Central memory CD8-positive, alpha-beta T cell (primary cell): ENCODE results near the gene TMEM198.
A peak's percentile ranks its signal among the peaks of the same experiment; 100 is the strongest.

ENCODE experiments used
- ATAC-seq: fragments of 150-1000 bp; cut with Tn5 transposase; replicated peaks from 2 replicates; pipeline ENCODE4 v1.10.0; 2022; ENCODE audit warnings: mild to moderate bottlenecking, moderate FRiP score, moderate number of reproducible peaks; ENCODE audit not compliant: poor library complexity, severe bottlenecking; ENCODE audit errors: extremely low read depth
- DNase-seq, 2 donors: peaks; one replicate each; pipeline ENCODE4 v3.0.0; 2021; ENCODE audit warnings: low spot score in 2 of 2
- H3K27ac Mint-ChIP-seq: one replicate; pipeline ENCODE4 v1.8.0; 2022; ENCODE audit warnings: low read depth, mild to moderate bottlenecking, moderate library complexity, mixed read lengths
- H3K27me3 Mint-ChIP-seq: one replicate; pipeline ENCODE4 v1.8.0; 2022; ENCODE audit warnings: mixed read lengths
- H3K36me3 Mint-ChIP-seq: one replicate; pipeline ENCODE4 v1.8.0; 2022; ENCODE audit warnings: mild to moderate bottlenecking, moderate library complexity, mixed read lengths; ENCODE audit not compliant: insufficient read depth
- H3K4me1 Mint-ChIP-seq: one replicate; pipeline ENCODE4 v1.8.0; 2022; ENCODE audit warnings: mixed read lengths
- H3K4me3 Mint-ChIP-seq: one replicate; pipeline ENCODE4 v1.8.0; 2022; ENCODE audit warnings: mild to moderate bottlenecking, moderate library complexity, mixed read lengths
- H3K9me3 Mint-ChIP-seq: one replicate; pipeline ENCODE4 v1.8.0; 2022; ENCODE audit warnings: mixed read lengths

TMEM198 gene

DNA sequence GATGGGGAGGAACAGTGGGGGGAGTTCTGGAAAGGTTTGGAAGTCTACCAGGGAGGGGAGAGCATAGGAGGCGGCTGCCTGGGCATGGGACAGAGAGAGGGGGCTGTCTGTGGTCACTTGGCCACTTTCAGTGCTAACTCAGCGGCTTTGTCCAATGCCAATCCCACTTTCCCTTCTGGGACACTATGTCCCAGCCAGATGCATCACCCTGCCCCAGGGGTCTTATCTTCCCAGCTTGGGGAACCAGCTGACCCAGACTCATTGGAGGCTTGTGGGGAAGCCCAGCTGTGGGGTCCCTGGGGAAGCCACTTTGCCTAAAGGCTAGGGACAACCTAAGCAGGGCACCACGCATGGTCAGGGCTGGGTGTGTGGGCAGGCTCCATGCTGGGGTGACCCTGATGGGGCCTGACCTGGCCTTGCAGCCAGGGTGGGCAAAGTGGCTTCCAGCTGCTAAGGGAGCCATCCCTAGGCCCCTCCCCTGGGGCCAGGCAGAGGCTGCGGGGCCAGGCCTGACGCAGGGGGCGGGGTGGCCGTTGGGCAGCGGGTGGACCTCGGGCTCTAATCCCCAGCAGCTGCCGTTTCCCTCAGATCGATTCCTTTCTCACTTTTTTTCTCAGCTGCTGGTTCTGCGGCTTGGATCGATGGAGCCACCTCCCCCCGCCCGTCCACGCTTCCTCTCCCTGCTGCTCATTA lies 31.2 kb upstream of the TMEM198 start:
- Mint-ChIP-seq H3K9me3 (no peaks in the 10 kb centered on the region), H3K36me3 (no peaks in the 10 kb centered on the region), H3K27me3 (peaks cover 88% of the 10 kb centered on the region), H3K27ac (no peak overlapping the region), H3K4me1 (peaks cover 31% of the 10 kb centered on the region), H3K4me3 (no peak overlapping the region)
- DNase-seq = no peak
- no peak for ATAC-seq

DNA sequence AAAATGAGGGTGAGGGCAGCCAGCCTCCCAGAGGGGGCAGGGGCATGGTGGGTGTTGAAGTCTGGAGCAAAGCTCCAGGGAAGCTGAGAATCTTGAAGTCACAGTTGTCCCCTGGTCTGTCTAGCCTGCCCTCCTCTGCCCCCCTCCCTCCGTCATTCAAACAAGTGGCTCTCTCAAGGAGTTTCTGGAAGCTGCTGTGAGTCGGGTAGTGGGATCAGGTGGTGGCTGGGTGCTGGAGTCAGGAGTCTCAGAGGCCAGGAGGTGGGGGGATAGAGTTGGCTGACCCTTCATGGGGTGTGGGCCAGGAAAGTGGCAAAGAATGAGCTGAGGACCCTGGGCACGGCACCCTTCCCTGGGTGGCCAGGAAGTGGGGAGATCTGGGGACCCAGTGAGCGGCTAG lies 30.0 kb upstream of the TMEM198 start:
- peak overlapping the region; percentile 34 for H3K4me3 Mint-ChIP-seq
- ATAC-seq = no peak
- no peak for DNase-seq

DNA sequence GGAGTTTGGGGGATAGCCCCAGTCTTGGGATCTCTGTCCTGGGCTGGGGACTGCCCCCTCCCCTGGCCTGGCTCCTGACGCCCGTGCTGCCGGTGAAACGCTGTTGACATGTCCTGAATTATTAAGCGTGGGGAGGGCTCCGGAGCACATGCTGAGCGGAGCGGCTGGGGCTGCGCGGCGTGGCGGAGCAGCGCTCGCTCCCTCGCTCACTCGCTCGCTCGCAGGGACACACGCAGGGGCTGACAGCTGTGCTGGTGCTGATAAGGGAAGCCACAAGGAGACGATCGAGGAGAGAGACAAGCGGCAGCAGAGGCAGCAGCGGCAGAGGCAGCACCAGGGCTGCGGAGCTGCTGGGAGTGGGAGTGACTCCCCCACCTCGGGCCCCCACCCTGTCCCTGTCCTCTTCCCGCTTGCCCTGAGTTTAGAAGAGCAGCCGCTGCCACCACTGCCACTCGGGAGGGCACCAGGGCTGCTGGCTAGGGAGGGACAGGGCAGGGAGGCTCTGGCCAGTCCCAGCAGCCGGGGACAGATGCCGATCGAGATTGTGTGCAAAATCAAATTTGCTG lies 29.5 kb upstream of the TMEM198 start, which contains the start of gene ASIC4:
Gene ASIC4 (plus strand): TSS at position 287 of the 566 bp plus-strand sequence. CDS start 243 bp downstream, at position 530.
- Mint-ChIP-seq H3K4me1 (peaks cover 31% of the 10 kb centered on the region), H3K36me3 (no peaks in the 10 kb centered on the region), H3K27ac (no peak within 1 kb of the TSS), H3K9me3 (no peaks in the 10 kb centered on the region), H3K27me3 (peaks cover 99% of the 10 kb centered on the region), H3K4me3 (peak within 1 kb of the TSS; percentile 34)
- ATAC-seq (no peak), DNase-seq (no peak)

More for the DNA sequence above, 30.0 kb upstream of the TMEM198 start:
- Mint-ChIP-seq H3K27ac (no peak overlapping the region), H3K27me3 (peaks cover 95% of the 10 kb centered on the region), H3K9me3 (no peaks in the 10 kb centered on the region), H3K36me3 (no peaks in the 10 kb centered on the region), H3K4me1 (peaks cover 31% of the 10 kb centered on the region)

DNA sequence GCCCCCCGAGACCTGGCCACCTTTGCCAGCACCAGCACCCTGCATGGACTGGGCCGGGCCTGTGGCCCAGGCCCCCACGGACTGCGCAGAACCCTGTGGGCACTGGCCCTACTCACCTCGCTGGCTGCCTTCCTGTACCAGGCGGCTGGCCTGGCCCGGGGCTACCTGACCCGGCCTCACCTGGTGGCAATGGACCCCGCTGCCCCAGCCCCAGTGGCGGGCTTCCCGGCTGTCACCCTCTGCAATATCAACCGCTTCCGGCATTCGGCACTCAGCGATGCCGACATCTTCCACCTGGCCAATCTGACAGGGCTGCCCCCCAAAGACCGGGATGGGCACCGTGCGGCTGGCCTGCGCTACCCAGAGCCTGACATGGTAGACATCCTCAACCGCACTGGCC lies 29.0 kb upstream of the TMEM198 start:
- Mint-ChIP-seq H3K9me3 (no peaks in the 10 kb centered on the region), H3K36me3 (no peaks in the 10 kb centered on the region), H3K27me3 (peaks cover 99% of the 10 kb centered on the region), H3K27ac (no peak overlapping the region), H3K4me3 (no peak overlapping the region), H3K4me1 (peaks cover 26% of the 10 kb centered on the region)
- DNase-seq (no peak), ATAC-seq (no peak)

DNA sequence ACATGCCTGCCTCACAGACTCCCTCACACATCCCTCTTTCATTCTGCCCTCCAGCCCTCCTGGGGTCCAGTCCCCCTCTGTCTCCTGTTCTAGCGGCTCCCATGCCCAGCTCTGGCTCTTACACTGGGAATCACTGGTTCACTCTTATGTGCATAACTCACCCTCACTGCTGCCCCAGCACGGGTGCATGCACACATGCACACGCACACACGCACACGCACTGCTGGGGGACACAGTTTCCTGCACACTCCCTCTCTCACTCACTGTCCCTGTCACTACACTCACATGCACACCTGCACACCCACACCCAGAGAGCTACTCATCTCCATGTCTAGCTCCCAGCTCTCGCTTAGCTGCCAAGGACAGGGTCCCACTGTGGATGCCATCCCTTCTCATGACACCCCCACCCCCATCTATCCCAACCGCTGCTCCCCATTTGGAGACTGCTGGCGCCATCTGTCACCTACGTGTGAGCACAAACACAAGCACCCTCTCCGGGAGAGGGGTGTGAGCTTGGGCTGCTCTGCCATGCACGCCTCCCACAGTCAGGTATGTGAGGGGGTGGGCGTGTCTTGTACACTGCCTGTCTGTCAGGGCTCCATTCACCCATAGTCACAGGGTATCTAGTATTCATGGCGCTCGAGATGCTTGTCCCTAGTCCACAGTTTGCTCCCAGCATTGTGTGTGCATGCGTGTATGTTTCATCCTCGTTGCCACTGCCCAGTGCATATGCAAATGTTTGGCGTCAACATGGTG lies 27.8 kb upstream of the TMEM198 start:
- H3K9me3 Mint-ChIP-seq = no peaks in the 10 kb centered on the region
- H3K4me1 Mint-ChIP-seq = peaks cover 14% of the 10 kb centered on the region
- no peak for ATAC-seq
- no peak for DNase-seq
- H3K36me3 Mint-ChIP-seq = peaks cover 2% of the 10 kb centered on the region
- H3K4me3 Mint-ChIP-seq = no peak overlapping the region
- H3K27ac Mint-ChIP-seq = no peak overlapping the region
- peaks cover 99% of the 10 kb centered on the region for H3K27me3 Mint-ChIP-seq

DNA sequence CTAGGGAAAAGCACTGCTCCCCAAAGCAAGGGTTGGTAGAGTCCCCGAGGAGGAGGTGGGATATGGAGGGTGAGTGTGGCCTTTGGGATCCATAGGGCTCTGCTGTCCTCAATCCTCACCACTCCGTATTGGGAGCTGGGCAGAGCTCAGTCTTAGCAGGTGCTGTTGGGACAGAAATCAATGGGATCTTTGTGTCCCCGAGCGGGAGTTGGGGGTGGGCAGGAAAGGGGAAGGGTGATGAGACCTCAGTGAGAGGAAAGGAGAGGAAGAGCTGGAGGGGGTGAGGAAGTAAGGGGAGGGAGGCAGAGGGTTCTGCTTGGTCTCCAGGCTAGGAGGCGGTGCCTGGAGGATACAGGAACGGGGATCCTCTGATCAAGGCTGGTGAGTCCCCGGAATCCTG lies 26.9 kb upstream of the TMEM198 start:
- H3K36me3 Mint-ChIP-seq = peaks cover 2% of the 10 kb centered on the region
- H3K4me1 Mint-ChIP-seq = peaks cover 19% of the 10 kb centered on the region
- ATAC-seq (no peak), DNase-seq (no peak)
- H3K9me3 Mint-ChIP-seq = no peaks in the 10 kb centered on the region
- H3K27ac Mint-ChIP-seq = no peak overlapping the region
- peaks cover 99% of the 10 kb centered on the region for H3K27me3 Mint-ChIP-seq
- no peak overlapping the region for H3K4me3 Mint-ChIP-seq

DNA sequence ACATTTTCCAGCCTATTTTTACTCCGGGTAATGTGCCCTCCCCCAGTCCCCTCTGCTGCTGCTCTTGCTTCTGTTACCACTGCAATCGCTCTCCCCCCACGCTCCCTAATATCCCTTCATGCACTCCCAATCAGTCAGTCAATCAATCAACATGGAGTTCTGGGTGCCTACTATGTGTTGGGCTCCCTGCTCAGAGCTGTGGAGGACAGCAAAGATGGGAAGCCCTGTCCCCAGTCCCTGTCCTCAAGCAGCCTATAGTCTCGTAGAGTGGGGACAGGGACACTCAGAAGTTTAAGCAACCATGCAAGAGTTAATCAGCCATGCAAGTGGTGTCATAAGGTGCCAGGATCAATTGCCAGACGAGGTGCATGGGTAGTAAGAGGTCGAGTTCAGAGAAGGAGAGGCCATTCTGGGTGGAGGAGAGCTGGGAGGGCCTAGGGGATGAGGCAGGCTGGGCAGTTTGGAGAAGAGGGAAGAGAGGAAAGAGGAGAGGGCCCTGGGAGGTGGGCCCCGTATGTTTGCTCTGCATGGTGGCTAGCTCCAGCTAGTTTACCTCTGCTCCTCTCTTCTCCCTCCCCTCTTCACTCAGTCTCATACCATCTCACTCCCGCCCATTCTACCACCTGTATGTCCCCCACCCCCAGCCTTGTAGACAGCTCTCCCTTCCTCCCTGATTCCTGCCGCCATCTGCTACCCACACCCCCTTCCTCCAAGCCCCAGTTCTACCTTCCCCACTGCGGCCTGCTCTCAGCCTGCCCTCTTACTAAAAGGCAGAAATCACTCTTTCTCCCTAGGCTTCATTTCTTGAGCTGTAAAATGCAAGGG lies 25.7 kb upstream of the TMEM198 start:
- peaks cover 94% of the 10 kb centered on the region for H3K27me3 Mint-ChIP-seq
- H3K4me3 Mint-ChIP-seq = no peak overlapping the region
- H3K27ac Mint-ChIP-seq = no peak overlapping the region
- peaks cover 4% of the 10 kb centered on the region for H3K36me3 Mint-ChIP-seq
- H3K9me3 Mint-ChIP-seq = no peaks in the 10 kb centered on the region
- peaks cover 20% of the 10 kb centered on the region for H3K4me1 Mint-ChIP-seq
- DNase-seq = no peak
- ATAC-seq = no peak

DNA sequence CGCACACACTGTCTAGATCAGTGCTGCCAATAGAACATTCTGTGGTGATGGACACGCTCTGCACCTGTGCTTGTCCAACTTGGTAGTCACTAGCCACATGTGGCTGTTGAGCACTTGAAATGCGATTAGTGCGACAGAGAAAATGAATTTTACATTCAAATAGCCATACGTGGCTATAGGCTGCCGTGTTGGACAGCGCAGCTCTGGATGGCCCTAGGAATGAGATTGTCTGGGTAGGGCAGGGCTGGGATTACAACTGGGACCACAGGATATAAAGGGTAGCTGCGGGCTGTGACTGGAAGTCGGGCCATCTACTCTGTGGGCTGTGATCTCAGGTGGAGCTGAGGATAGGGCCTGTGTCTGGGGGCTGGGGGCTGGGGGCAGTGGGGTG lies 24.3 kb upstream of the TMEM198 start:
- no peak for DNase-seq
- H3K36me3 Mint-ChIP-seq = peaks cover 4% of the 10 kb centered on the region

DNA sequence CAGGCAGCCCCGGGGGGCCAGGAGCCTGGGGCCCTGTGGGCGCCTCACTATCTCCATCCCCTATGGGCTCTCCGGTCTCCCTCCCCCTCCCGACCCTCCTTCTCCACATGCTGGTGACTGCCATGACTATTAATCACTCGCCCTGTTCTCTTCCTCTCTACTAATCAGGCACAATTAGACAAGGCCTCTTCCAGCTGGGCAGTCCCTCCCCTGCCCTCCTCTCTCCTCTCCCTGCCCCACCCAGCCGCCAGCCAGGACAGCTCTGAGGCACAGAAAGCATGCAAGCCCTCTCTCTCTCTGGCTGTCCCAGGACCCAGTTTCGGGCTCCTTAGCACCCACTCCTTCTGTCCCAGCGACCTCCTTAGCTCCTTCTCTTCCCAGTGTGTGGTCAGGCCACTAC lies 23.7 kb upstream of the TMEM198 start:
- no peak overlapping the region for H3K4me3 Mint-ChIP-seq
- peaks cover 95% of the 10 kb centered on the region for H3K27me3 Mint-ChIP-seq
- no peaks in the 10 kb centered on the region for H3K9me3 Mint-ChIP-seq
- H3K4me1 Mint-ChIP-seq = peaks cover 9% of the 10 kb centered on the region
- H3K27ac Mint-ChIP-seq = no peak overlapping the region
- ATAC-seq (no peak), DNase-seq (no peak)
- H3K36me3 Mint-ChIP-seq = peaks cover 4% of the 10 kb centered on the region

More for the DNA sequence above, 24.3 kb upstream of the TMEM198 start:
- no peaks in the 10 kb centered on the region for H3K9me3 Mint-ChIP-seq
- H3K4me3 Mint-ChIP-seq = no peak overlapping the region
- no peak for ATAC-seq
- H3K4me1 Mint-ChIP-seq = peaks cover 9% of the 10 kb centered on the region
- no peak overlapping the region for H3K27ac Mint-ChIP-seq
- peaks cover 94% of the 10 kb centered on the region for H3K27me3 Mint-ChIP-seq

DNA sequence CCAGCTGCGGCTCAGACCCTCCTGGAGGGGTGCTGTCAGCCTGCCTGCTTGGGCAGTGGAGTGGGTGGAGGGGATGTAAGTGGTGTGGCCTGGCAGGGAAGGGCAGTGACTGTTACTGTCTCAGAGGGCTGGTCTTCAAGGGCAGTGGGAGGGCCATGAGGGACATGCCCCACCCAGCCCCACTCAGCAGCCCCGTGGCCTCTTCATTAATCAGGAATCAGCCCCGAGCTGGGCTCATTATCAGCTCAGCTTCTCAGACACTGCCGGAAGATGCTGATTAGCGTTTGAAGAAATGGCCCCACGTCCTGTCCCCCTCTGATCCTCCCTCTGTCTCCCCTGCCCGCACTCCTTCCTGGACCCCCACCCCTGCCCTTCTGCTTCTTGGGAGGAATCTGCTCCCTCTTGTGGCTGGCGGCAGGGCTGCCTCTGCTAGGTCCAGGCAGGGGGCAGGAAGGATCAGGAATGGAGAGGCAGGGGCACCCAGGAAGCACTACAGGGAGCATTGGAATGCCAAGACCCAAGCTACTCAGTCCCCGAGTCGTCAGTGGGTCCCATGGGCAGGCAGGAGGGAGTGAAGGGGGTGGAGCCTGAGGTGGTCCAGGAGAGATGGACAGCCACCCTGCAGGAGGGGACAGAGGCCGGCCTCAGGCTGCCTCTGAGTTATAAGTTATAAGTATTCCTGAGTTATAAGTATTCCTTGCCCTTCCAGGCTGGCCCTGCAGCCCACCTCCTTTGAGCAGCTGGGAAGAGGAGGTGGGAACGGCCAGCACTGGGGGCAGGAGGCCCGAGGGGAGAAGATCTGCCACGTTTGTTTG lies 22.6 kb upstream of the TMEM198 start:
- H3K4me3 Mint-ChIP-seq = peak overlapping the region; percentile 6
- DNase-seq (no peak), ATAC-seq (no peak)
- H3K27ac Mint-ChIP-seq = peak overlapping the region; percentile 45
- H3K27me3 Mint-ChIP-seq = peaks cover 95% of the 10 kb centered on the region
- H3K36me3 Mint-ChIP-seq = peaks cover 4% of the 10 kb centered on the region
- no peaks in the 10 kb centered on the region for H3K9me3 Mint-ChIP-seq
- H3K4me1 Mint-ChIP-seq = peaks cover 9% of the 10 kb centered on the region

DNA sequence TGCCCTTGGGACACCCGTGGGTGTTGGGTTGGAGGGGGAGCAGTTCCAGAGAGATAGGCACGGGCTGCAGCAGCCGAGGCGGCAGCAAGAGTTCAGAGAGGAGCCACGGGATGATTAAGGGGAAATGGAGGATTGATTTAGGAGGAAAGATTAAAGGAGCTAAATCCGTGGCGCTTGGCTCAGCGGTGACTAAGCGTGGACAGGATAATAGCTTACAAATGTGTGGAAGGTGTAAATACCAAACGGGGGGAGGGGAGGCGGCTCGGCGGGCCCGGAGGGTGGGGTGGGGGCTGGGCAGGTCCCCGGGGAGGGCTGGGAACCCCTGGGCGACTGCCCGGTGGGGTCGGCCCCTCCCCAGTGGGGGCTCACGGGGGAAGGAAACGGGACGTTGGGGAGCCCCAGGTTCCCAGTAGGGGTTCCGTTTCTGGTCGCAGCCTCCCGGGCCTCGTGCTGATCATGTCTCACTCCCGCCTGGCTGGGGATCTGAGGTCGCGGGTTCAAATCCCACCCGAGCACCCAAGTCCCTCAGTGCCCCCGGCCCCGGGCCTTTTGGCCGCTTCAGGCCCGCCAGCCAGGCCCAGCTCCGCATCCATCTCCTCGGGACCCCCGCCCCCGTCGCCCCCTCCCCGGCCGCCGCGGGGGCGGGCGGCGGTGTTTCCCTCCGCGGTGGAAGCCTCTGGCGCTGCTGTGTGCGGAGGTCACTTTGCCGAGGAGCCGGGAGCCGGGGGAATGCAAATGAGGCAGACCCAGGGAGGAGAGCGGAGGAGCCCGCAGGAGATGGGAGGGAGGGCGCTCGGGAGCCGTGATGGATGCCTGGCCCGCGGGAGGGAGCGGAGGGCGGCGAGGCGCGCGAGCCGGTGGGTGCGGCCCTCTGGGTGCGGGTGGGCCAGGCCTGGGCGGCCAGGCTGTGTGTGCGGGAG lies 21.5 kb upstream of the TMEM198 start:
- no peak overlapping the region for H3K27ac Mint-ChIP-seq
- H3K4me1 Mint-ChIP-seq = peaks cover 9% of the 10 kb centered on the region
- H3K9me3 Mint-ChIP-seq = no peaks in the 10 kb centered on the region
- H3K4me3 Mint-ChIP-seq = peak overlapping the region; percentile 1
- peaks cover 95% of the 10 kb centered on the region for H3K27me3 Mint-ChIP-seq
- ATAC-seq (no peak), DNase-seq (no peak)
- peaks cover 4% of the 10 kb centered on the region for H3K36me3 Mint-ChIP-seq
